ENCODE data around the gene TMEM106A. TPM values are rescaled to one million over a fixed set of nuclear protein-coding genes. Genes with fewer than 3 reads are reported as not detected.
A peak's percentile ranks its signal among the peaks of the same experiment; 100 is the strongest.

The TMEM106A gene
- total and polyA plus RNA-seq, 2 of the 13 experiments (the other 11 are each of a cell fraction or from before 2014, with no cell fraction given): 16.9 to 35.9 TPM

GRCh38 chr17:43211480-43212402 is at the start of gene TMEM106A (continued):
- 0 out of 2 replicates have a peak, but pooled peaks have one; percentile 9 for TF ChIP-seq TSC22D2 (CRISPR knock-in tag; IDR thresholded peaks at IDR 0.05; ENCODE audit: borderline replicate concordance)
- no peak for TF ChIP-seq MLLT10 (CRISPR knock-in tag; IDR thresholded peaks at IDR 0.05)
- peak; percentile 65 for TF ChIP-seq ZNF709 (CRISPR knock-in tag; IDR thresholded peaks at IDR 0.05)
- TF ChIP-seq ZNF234 (CRISPR knock-in tag; conservative IDR thresholded peaks at IDR 0.05): peak; percentile 91
- TF ChIP-seq ZNF18 (CRISPR knock-in tag; IDR thresholded peaks at IDR 0.05; ENCODE audit: insufficient replicate concordance): peak; percentile 94
- no peak for TF ChIP-seq ZNF101 (CRISPR knock-in tag; IDR thresholded peaks at IDR 0.05; ENCODE audit: borderline replicate concordance, low read depth)
- 0 out of 2 replicates have a peak, but pooled peaks have one; percentile 13 for TF ChIP-seq STAT6 (CRISPR knock-in tag; IDR thresholded peaks at IDR 0.05; ENCODE audit: borderline replicate concordance)
- TF ChIP-seq POGZ (CRISPR knock-in tag; IDR thresholded peaks at IDR 0.05): peak; percentile 54; the same call in 1 of the 2 replicates
- peak; percentile 44 for TF ChIP-seq ZSCAN25 (CRISPR knock-in tag; IDR thresholded peaks at IDR 0.05)
- 0 out of 2 replicates have a peak, but pooled peaks have one; percentile 69 for TF ChIP-seq MXD3 (CRISPR knock-in tag; IDR thresholded peaks at IDR 0.05)
- peak; percentile 62 for TF ChIP-seq HIC2 (CRISPR knock-in tag; IDR thresholded peaks at IDR 0.05; ENCODE audit: low read depth)
- TF ChIP-seq SP4 (CRISPR knock-in tag; IDR thresholded peaks at IDR 0.05): peak; percentile 78
- 0 out of 2 replicates have a peak, but pooled peaks have one; percentile 11 for TF ChIP-seq ZSCAN5A (CRISPR knock-in tag; IDR thresholded peaks at IDR 0.05; ENCODE audit: borderline replicate concordance)
- TF ChIP-seq ZFY (CRISPR knock-in tag; IDR thresholded peaks at IDR 0.05): peak; percentile 74
- TF ChIP-seq EP300 (IDR thresholded peaks at IDR 0.05; ENCODE audit: low read depth in 2 of 2, low read length in 2 of 2): no peak
- no peak for TF ChIP-seq EP300 (CRISPR knock-in tag; IDR thresholded peaks at IDR 0.05; ENCODE audit: borderline replicate concordance)
- TF ChIP-seq ZNF496 (CRISPR knock-in tag; IDR thresholded peaks at IDR 0.05; ENCODE audit: insufficient replicate concordance): no peak
- 0 out of 2 replicates have a peak, but pooled peaks have one; percentile 34 for TF ChIP-seq RORA (CRISPR knock-in tag; IDR thresholded peaks at IDR 0.05)
- peak; percentile 43 for TF ChIP-seq RAD21 (CRISPR knock-in tag; IDR thresholded peaks at IDR 0.05)

Data from HepG2 (cell line).